DOHH2 (cell line): Measurements from ENCODE around the gene TXN.

ENCODE experiments used
- H3F3A ChIP-seq: fragments of 200-600 bp; sonication (generic), shearing (Covaris generic); 2 replicates; pipeline ENCODE4 v1.6.0; 2016; ENCODE audit warnings: antibody characterized with exemption, mild to moderate bottlenecking; ENCODE audit not compliant: control insufficient read depth, insufficient read depth
- H3K27ac ChIP-seq: fragments of 200-600 bp; sonication (generic); 2 replicates; pipeline ENCODE4 v1.5.1; 2014; ENCODE audit warnings: low read depth, mild to moderate bottlenecking, low read length, moderate library complexity
- H3K27me3 ChIP-seq: fragments of 200-600 bp; sonication (generic); 2 replicates; pipeline ENCODE4 v1.6.1; 2014; ENCODE audit warnings: mild to moderate bottlenecking, low read length, mixed read lengths; ENCODE audit not compliant: control insufficient read depth
- H3K36me3 ChIP-seq: fragments of 200-600 bp; sonication (generic); 2 replicates; pipeline ENCODE4 v1.6.1; 2014; ENCODE audit warnings: mild to moderate bottlenecking, low read length, moderate library complexity, mixed read lengths; ENCODE audit not compliant: control insufficient read depth
- H3K4me1 ChIP-seq: fragments of 200-600 bp; sonication (generic); 2 replicates; pipeline ENCODE4 v1.6.1; 2014; ENCODE audit warnings: mild to moderate bottlenecking, low read length, mixed read lengths; ENCODE audit not compliant: control insufficient read depth
- H3K4me2 ChIP-seq: fragments of 200-600 bp; sonication (generic); 2 replicates; pipeline ENCODE4 v1.6.0; 2014; ENCODE audit warnings: mild to moderate bottlenecking, low read length, moderate library complexity
- H3K4me3 ChIP-seq: fragments of 200-600 bp; sonication (generic); 2 replicates; pipeline ENCODE4 v1.5.1; 2014; ENCODE audit warnings: mild to moderate bottlenecking, low read length, mixed read lengths
- H3K79me2 ChIP-seq: fragments of 200-600 bp; sonication (generic); 2 replicates; pipeline ENCODE4 v1.6.1; 2014; ENCODE audit warnings: mild to moderate bottlenecking, low read length, mixed read lengths; ENCODE audit not compliant: control insufficient read depth
- H3K9me2 ChIP-seq: fragments of 200-600 bp; sonication (generic); replicated peaks from 2 replicates; pipeline ENCODE4 v1.6.1; 2014; ENCODE audit warnings: mild to moderate bottlenecking, low read length, mixed read lengths; ENCODE audit not compliant: control insufficient read depth
- H3K9me3 ChIP-seq: fragments of 200-600 bp; sonication (generic); 2 replicates; pipeline ENCODE4 v1.6.1; 2014; ENCODE audit warnings: antibody characterized with exemption, low read length, mixed read lengths; ENCODE audit not compliant: control insufficient read depth, insufficient read depth
- H4K20me1 ChIP-seq: fragments of 200-600 bp; sonication (generic); 2 replicates; pipeline ENCODE4 v1.6.0; 2014; ENCODE audit warnings: low read depth, mild to moderate bottlenecking, antibody characterized with exemption, low read length, moderate library complexity; ENCODE audit not compliant: control insufficient read depth, insufficient read depth
- CTCF ChIP-seq: fragments of 200-600 bp; sonication (generic); IDR thresholded peaks from one replicate; pipeline ENCODE4 v1.5.1; 2014; ENCODE audit warnings: antibody characterized with exemption, mild to moderate bottlenecking, low read depth, low read length; ENCODE audit not compliant: poor library complexity, severe bottlenecking
- EZH2phosphoT487 ChIP-seq: fragments of 200-600 bp; sonication (generic); IDR thresholded peaks from 2 replicates; pipeline ENCODE4 v1.6.1; 2017; ENCODE audit warnings: borderline replicate concordance, mild to moderate bottlenecking, antibody characterized with exemption, low read length, moderate library complexity, mixed read lengths

The TXN gene

GRCh38 chr9:110287289-110287680 lies 31.0 kb upstream of the TXN start:
- no peak overlapping the region for H3K27ac ChIP-seq
- TF ChIP-seq CTCF (no peak), EZH2phosphoT487 (no peak)
- no peaks in the 10 kb centered on the region for H3K4me1 ChIP-seq
- no peaks in the 10 kb centered on the region for H3K9me2 ChIP-seq
- no peak overlapping the region for H3K4me2 ChIP-seq
- no peaks in the 10 kb centered on the region for H3K27me3 ChIP-seq
- no peaks in the 10 kb centered on the region for H3K9me3 ChIP-seq
- H3F3A ChIP-seq: no peaks in the 10 kb centered on the region
- no peaks in the 10 kb centered on the region for H3K79me2 ChIP-seq
- H3K36me3 ChIP-seq: no peaks in the 10 kb centered on the region
- H4K20me1 ChIP-seq: no peaks in the 10 kb centered on the region
- H3K4me3 ChIP-seq: no peak overlapping the region

- Histone ChIP-seq H3K4me1 (no peaks in the 10 kb centered on the region), H3K4me3 (no peak overlapping the region), H4K20me1 (no peaks in the 10 kb centered on the region), H3K27ac (no peak overlapping the region), H3K9me3 (no peaks in the 10 kb centered on the region), H3K9me2 (no peaks in the 10 kb centered on the region), H3F3A (no peaks in the 10 kb centered on the region), H3K4me2 (no peak overlapping the region), H3K36me3 (no peaks in the 10 kb centered on the region), H3K79me2 (no peaks in the 10 kb centered on the region), H3K27me3 (peaks cover 2% of the 10 kb centered on the region; the same call in 1 of the 2 replicates)
- TF ChIP-seq CTCF: no peak
- TF ChIP-seq EZH2phosphoT487: no peak
These were observed 28.0 kb upstream of the TXN start for GRCh38 chr9:110284211-110284844.

- no peak overlapping the region for H3K27ac ChIP-seq
- H3F3A ChIP-seq: no peaks in the 10 kb centered on the region
- TF ChIP-seq CTCF (no peak), EZH2phosphoT487 (no peak)
- H3K27me3 ChIP-seq: peaks cover 4% of the 10 kb centered on the region; the same call in 1 of the 2 replicates
- H3K9me3 ChIP-seq: no peaks in the 10 kb centered on the region
- no peak overlapping the region for H3K4me2 ChIP-seq
- no peak overlapping the region for H3K4me3 ChIP-seq
- H3K36me3 ChIP-seq: no peaks in the 10 kb centered on the region
- H3K9me2 ChIP-seq: no peaks in the 10 kb centered on the region
- H3K4me1 ChIP-seq: no peaks in the 10 kb centered on the region
- H3K79me2 ChIP-seq: no peaks in the 10 kb centered on the region
- no peaks in the 10 kb centered on the region for H4K20me1 ChIP-seq
These were observed 27.4 kb upstream of the TXN start for GRCh38 chr9:110283751-110284150.
